DND-41 (cell line): ENCODE results near the gene TTLL8.

Experiments used
- ATAC-seq: fragments of 200-7000 bp; cut with Tn5 transposase; 3 replicates; pipeline ENCODE4 v1.9.1; 2021; ENCODE audit warnings: low read depth; ENCODE audit not compliant: insufficient read depth
- DNase-seq: peaks from one replicate; pipeline ENCODE4 v3.0.0-alpha.2; 2020
- H2AFZ ChIP-seq: 2 replicates; pipeline ENCODE4 v1.6.0; 2012; ENCODE audit warnings: low read depth, low read length
- H3K27ac ChIP-seq: 2 replicates; pipeline ENCODE4 v1.5.1; 2012; ENCODE audit warnings: low read length, inconsistent platforms
- H3K27me3 ChIP-seq: fragments of 200-600 bp; sonication (generic); 2 replicates; pipeline ENCODE4 v1.6.0; 2012; ENCODE audit warnings: low read length, mild to moderate bottlenecking, inconsistent platforms; ENCODE audit not compliant: insufficient read depth, poor library complexity
- H3K36me3 ChIP-seq: 2 replicates; pipeline ENCODE4 v1.5.1; 2012; ENCODE audit warnings: low read length, inconsistent platforms; ENCODE audit not compliant: insufficient read depth
- H3K4me1 ChIP-seq: 2 replicates; pipeline ENCODE4 v1.5.1; 2012; ENCODE audit warnings: mild to moderate bottlenecking, low read length; ENCODE audit not compliant: insufficient read depth
- H3K4me2 ChIP-seq: 2 replicates; pipeline ENCODE4 v1.6.0; 2012; ENCODE audit warnings: mild to moderate bottlenecking, moderate library complexity, low read length, inconsistent platforms; ENCODE audit not compliant: insufficient read depth
- H3K4me3 ChIP-seq, 2 experiments: fragments of 200-600 bp in 1 of 2; shearing (Covaris generic) in 1 of 2; 2 replicates each; pipeline ENCODE4 v1.5.1; 2012 to 2016; ENCODE audit warnings: inconsistent platforms in 2 of 2, low read length in 2 of 2, mild to moderate bottlenecking in 2 of 2, low read depth in 1 of 2, moderate library complexity in 1 of 2
- H3K79me2 ChIP-seq: 2 replicates; pipeline ENCODE4 v1.6.0; 2012; ENCODE audit warnings: low read length, inconsistent platforms; ENCODE audit not compliant: insufficient read depth
- H3K9ac ChIP-seq: 2 replicates; pipeline ENCODE4 v1.6.0; 2012; ENCODE audit warnings: low read depth, mild to moderate bottlenecking, inconsistent platforms, low read length, moderate library complexity
- H3K9me3 ChIP-seq: 2 replicates; pipeline ENCODE4 v1.5.1; 2012; ENCODE audit warnings: low read length, moderate library complexity, mild to moderate bottlenecking, inconsistent platforms; ENCODE audit not compliant: insufficient read depth, severe bottlenecking
- H4K20me1 ChIP-seq: 2 replicates; pipeline ENCODE4 v1.6.0; 2012; ENCODE audit warnings: low read length; ENCODE audit not compliant: insufficient read depth
- EZH2 ChIP-seq: IDR thresholded peaks from 3 replicates; pipeline ENCODE4 v1.6.1; 2012; ENCODE audit warnings: borderline replicate concordance, low read depth, mild to moderate bottlenecking, moderate library complexity, low read length, inconsistent platforms; ENCODE audit not compliant: severe bottlenecking
- TF ChIP-seq, protein P1 (sequence below): IDR thresholded peaks from 2 replicates; pipeline ENCODE4 v1.5.1; 2012; ENCODE audit warnings: borderline replicate concordance, low read length, moderate library complexity, mild to moderate bottlenecking; ENCODE audit not compliant: poor library complexity, severe bottlenecking; ENCODE audit errors: extremely low read depth

The TTLL8 gene

DNA sequence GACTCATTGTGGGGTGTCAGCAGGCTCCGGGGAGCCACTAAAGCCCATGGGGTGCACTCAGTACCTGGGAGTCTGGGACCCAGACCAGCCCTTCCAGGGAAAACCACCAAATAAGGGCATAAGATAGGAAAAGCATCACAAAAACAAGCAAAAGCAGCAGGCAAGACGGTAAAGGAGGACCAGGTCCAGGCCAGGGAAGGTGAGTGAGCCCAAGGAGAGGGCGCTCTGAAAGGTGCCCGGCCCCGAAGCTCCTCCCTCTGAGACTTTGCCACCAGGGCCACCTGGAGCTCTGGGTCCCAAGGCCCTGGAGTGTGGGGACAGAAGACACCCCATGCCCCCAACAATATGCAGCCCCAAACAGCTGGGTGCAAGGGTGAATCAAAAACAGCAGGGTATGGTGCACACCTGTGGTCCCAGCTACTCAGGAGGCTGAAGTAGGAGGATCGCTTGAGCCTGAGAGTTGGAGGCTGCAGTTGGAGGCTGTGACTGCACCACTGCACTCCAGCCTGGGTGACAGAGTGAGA, 40.3 kb downstream of the TTLL8 start:
- H3K4me2 ChIP-seq: no peak overlapping the region

DNA sequence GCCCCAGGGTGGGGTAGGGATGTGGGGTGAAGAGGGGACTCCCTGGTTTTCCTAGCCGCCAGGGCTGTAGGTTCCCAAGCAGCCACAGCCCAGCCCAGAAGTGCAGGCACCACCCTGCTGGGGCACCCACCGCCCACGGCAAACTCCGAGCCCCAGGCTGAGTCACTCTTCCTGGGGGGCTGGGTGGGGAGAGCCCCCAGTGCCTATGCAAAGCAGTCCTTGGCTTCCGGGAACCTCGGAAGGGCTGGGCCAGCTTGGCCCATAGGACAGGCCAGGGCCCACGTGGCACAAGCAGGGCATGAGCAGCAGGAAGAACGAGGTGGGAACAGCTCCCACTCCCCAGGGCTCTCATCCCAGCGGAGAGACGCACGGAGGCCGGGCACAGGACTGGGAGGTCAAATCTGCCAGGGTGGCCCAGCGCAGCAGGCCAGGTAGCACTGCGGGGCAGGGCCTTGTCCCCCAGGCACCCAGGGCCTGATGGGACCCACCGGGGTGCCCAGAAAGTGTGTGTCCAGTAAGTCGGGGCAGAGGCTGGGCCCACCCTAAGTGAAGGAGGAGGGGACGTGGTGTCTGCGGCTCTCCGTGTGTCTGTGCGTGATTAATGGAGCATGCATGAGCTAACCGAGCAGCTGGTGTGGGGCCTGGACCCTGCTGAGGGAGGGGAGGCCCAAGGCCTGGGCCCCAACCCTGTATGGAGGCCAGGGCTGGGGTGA, 41.0 kb downstream of the TTLL8 start:
- Histone ChIP-seq H3K9ac (no peak overlapping the region), H2AFZ (no peak overlapping the region), H3K79me2 (no peaks in the 10 kb centered on the region), H3K9me3 (peaks cover 5% of the 10 kb centered on the region), H4K20me1 (no peaks in the 10 kb centered on the region), H3K27ac (no peak overlapping the region), H3K4me3 (no peak overlapping the region), H3K27me3 (no peaks in the 10 kb centered on the region), H3K4me2 (no peak overlapping the region), H3K36me3 (no peaks in the 10 kb centered on the region), H3K4me1 (no peaks in the 10 kb centered on the region)
- ATAC-seq (no peak), DNase-seq (no peak)
- TF ChIP-seq, protein P1, sequence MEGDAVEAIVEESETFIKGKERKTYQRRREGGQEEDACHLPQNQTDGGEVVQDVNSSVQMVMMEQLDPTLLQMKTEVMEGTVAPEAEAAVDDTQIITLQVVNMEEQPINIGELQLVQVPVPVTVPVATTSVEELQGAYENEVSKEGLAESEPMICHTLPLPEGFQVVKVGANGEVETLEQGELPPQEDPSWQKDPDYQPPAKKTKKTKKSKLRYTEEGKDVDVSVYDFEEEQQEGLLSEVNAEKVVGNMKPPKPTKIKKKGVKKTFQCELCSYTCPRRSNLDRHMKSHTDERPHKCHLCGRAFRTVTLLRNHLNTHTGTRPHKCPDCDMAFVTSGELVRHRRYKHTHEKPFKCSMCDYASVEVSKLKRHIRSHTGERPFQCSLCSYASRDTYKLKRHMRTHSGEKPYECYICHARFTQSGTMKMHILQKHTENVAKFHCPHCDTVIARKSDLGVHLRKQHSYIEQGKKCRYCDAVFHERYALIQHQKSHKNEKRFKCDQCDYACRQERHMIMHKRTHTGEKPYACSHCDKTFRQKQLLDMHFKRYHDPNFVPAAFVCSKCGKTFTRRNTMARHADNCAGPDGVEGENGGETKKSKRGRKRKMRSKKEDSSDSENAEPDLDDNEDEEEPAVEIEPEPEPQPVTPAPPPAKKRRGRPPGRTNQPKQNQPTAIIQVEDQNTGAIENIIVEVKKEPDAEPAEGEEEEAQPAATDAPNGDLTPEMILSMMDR: no peak
- no peak for TF ChIP-seq EZH2

More for the DNA sequence above, 40.3 kb downstream of the TTLL8 start:
- H3K27me3 ChIP-seq: no peaks in the 10 kb centered on the region
- H4K20me1 ChIP-seq: no peaks in the 10 kb centered on the region
- TF ChIP-seq, protein P1: no peak
- no peak for TF ChIP-seq EZH2
- no peak overlapping the region for H3K4me3 ChIP-seq
- DNase-seq: no peak
- H3K9ac ChIP-seq: no peak overlapping the region
- H3K27ac ChIP-seq: no peak overlapping the region
- H2AFZ ChIP-seq: no peak overlapping the region
- ATAC-seq: no peak
- no peaks in the 10 kb centered on the region for H3K36me3 ChIP-seq
- no peaks in the 10 kb centered on the region for H3K4me1 ChIP-seq
- peaks cover 5% of the 10 kb centered on the region for H3K9me3 ChIP-seq
- H3K79me2 ChIP-seq: no peaks in the 10 kb centered on the region

- ATAC-seq (no peak), DNase-seq (no peak)
- TF ChIP-seq, protein P1: no peak
- TF ChIP-seq EZH2: no peak
Observed at GRCh38 chr22:50016308-50016987, 41.6 kb downstream of the TTLL8 start.

More at GRCh38 chr22:50016308-50016987, 41.6 kb downstream of the TTLL8 start:
- Histone ChIP-seq H3K9me3 (peaks cover 5% of the 10 kb centered on the region), H3K27me3 (no peaks in the 10 kb centered on the region), H3K4me2 (no peak overlapping the region), H3K9ac (no peak overlapping the region), H3K79me2 (no peaks in the 10 kb centered on the region), H4K20me1 (no peaks in the 10 kb centered on the region), H3K27ac (no peak overlapping the region), H3K36me3 (no peaks in the 10 kb centered on the region), H2AFZ (no peak overlapping the region), H3K4me3 (no peak overlapping the region), H3K4me1 (no peaks in the 10 kb centered on the region)
